ENCODE measurements around the gene GGN. TPM values are rescaled to one million over a fixed set of nuclear protein-coding genes. Genes with fewer than 3 reads are reported as not detected.

GGN gene
- total RNA-seq, 1 donor from 2014 or later, result 0.82 TPM

DNA sequence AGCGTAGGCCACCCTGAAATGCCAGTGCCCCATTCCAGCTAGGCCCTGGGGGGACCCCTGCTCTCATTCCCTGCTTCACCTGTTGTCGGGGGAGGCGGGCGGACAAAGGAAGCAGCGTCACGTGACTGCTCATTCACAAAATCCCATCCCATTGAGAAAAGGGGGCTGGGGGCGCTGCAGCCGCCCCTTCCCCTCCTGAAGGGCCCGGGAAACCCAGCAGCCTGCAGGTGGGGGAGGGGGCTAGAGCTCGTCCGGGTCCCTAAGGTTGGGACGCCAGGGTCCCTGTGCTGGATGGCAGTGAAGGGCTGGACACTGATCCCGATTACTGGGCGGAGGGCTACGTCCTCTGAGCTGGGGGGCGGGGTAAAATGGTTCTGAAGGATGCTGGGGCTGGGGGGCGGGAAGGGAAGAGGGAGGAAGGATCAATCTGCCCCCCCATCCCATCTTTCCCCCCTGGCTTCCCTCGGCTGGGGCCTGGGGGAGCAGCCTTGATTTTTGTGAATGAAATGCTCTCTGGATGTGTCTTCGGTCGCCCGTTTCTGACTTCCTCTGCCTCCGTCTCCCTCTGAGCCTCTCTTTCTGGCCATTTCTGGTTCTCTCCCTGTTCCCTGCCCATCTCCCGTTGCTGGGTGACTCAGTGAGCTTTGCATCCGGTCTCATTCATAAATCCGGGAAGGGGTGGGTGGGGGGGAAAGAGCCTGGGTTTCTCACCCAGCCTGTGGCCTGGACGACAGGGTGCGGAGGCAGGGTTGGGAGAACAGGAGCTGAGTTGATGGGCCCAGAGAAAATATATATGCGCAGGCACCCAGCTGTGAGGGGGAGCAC lies 1.5 kb upstream of the GGN start:
- FAIRE-seq (no peak), DNase-seq (ENCODE audit: low spot score in 2 of 2) (peak; percentile 67 to 81)

DNA sequence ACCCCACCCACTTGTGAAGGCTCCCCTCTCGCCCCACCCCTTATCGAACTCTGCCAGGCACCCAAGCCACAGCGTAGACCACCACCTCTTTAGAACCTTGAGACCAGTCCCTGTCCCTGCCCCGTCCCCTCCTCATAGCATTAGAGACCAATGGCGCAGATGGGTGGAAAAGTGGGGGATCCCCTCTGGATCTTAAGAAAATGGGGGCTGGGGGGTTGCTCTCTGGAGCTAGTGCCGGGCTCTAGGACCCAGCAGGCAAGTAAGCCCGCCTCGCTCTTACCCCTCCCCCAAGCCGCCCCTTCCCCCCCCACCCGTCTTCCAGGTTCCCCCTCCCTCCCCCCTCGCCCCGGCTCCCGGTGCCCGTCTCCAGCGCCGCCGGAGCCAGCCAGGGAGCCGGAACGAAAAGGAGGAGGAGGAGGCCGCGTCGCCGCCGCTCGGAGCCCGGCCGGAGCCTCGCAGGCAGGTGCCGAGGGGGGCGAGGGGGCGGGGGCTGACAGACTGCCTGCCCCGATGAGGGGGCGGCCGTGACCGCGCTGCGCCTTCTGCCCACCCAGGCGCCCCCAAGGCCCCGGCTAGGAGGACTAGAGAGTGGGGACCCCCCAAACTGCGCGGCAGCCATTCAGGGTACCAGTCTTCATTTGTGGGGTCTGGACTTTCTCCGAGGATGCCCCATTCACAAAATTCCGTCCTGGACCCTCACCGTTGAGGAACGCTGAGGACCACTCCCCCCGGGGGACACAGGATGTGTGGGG lies 691 bp upstream of the GGN start, which contains the start of gene SPRED3:
Gene SPRED3 (plus strand): TSS at position 349 of the 752 bp plus-strand sequence. CDS start 1,606 bp downstream, outside the sequence.
- no peak for FAIRE-seq

DNA sequence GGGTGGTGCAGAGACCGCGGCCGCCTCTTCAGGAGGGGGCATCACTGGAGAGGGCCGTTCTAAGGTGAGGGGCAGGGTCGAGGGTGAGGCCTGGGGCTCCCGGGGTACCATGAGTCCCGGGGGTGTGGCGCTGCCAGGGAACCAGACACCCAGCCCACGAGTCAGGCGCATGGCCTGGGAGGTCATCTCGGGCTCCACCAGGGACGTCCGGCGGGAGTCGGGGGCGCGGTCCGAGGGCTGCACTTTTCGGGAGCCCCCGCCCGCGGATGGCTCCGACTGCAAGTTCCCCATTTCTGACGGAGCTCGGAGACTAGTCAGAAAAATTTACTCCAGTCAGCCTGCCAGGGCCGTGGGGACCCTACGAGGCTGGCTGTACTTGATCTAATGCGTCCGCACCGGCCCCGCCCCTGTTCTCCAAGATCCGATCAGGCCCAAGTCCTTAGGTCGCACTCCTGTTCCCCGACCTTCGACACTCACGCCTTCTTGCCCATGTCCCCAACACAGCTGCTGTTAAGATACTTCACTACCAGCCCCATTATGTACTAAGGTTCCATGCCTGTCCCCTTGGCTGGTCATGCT lies 774 bp downstream of the GGN start:
- FAIRE-seq (no peak), DNase-seq (ENCODE audit: low spot score in 2 of 2) (peak in 1 of 2 donors; percentile 54)

More for the DNA sequence above, 691 bp upstream of the GGN start, which contains the start of gene SPRED3:
- DNase-seq (ENCODE audit: low spot score in 2 of 2), result peak; percentile 75 to 77

DNA sequence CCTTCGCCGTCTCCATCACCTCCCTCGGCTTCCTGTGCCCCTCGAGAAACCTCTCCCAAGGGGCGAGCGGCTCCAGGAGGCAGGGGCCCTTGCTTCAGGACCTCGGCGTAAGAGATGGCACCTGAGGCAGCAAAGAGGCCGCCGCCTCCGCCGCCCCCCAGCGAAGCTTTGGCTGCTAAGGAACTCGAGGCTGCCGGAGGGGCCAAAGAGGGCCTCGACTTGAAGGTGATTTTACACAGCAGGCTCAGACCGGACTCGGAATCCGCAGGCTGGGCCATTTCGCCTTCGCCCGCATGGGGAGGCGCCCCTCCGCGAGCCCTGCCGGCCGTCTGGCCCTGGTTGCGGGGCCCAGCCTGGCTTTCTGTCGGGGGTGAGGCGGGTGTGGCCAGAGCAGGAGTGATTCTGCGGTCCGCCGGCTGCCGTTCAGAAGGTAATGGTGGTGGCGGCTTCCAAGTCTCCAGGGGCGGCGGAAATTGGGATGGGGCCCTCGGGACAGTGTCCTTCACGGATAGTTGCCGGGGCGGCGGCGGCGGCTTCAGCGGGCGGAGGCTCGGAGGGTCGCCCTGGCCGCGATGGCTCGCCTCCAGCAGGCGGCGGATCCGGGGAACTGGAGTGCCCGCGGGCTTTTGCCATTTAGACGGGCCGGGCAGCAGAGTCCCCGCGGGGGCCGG lies 1.4 kb downstream of the GGN start:
- DNase-seq (ENCODE audit: low spot score in 2 of 2), result no peak

DNA sequence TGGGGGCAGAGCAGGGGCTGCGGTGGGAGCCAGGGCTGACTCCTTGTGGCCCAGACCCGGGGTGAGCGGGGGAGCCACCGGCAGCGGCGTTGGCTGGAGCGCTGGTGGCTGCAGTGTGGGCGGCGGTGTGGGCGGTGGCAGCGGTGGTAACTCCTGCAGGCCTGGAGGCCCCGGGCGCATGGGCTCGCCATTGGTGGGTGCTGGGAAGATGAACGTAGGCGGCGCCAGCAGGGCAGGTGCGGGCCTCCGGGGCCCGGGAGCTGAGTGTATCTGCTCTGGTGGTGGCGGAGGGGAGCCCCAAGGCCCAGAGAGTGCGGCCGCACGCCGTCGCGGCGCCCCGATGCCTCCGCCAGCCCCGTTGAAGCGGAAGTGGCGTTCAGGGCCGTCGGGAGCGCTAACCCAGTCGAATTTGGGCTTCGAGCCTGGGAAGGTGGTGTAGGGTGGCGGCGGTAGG lies 2.0 kb downstream of the GGN start:
- no peak for DNase-seq (ENCODE audit: low spot score in 2 of 2)
- no peak for FAIRE-seq

More for the DNA sequence above, 1.4 kb downstream of the GGN start:
- no peak for FAIRE-seq

DNA sequence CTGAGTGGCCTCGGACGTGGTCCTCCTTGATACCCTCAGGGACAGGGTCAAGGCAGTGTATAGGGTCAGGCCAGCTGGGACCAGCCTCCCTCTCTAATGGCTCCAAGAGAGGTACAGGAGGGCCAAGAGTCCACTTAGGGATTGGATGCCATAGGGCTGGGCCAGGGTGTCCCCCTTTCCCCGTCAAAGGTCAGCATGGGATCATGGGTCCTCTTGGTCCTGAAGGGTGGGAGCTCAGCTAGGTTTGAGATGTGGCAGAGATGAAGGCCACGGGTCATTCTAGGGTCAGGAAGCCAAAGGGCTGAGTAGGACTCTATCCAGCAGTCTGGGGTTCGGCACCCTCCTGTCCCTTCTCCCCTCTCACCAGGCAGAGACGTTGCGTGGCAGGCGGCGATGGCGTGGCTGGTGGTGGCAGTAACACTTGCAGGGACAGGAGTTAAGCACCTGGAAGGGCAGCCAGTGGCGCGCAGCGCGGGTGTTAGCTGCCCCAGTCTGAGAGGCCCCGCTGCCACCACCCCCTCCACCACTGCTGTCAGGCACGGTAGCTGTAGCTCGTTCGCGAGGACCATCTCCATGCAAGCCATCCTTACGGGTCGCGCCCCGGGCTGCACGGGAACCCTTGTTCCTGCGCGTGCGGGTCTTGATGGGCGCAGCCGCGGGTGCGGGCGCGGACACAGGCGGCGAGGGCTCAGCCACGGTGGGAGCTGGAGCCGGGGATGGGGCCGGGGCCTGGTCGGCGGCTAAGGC lies 2.6 kb downstream of the GGN start:
- FAIRE-seq (no peak), DNase-seq (ENCODE audit: low spot score in 2 of 2) (no peak)

DNA sequence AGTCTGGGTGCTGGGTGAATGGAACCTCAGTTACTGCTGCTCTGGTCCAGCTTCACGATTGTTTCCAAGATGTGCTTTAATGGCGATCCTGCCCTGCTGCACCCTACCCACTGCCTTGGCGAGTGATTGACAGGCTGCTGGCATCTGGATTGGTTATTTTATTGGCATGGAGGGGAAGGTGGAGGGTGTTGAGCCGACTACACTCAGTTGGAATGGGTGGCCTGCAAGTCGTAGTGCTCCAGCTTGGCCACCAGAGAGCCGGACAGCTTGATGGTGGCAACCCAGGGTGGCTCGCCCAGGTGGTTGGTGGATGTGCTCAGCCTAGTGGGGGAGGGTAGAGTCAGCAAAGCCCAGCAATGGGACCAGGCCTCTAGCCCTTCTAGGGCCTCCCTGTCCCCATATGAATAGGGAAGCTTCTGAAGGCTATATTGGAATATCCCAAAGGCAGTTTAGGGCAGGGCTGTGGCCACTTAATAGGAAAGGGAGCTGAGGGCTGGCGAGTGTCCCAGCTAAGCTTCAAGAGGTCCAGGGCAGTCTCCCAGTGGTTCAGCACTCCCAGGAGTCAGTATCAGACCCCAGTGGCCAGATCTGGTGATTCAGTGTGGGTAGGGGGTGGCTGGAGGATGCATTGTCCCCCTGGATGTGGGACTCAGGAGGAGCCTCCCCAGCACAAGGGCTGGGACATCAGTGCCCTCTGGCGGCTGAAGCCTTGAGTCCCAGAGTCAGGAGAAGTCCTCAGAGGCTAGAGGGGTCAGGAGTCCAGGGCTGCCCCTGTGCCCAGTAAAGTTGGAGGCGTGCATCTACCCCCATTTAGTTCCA lies 3.4 kb downstream of the GGN start:
- FAIRE-seq (no peak), DNase-seq (ENCODE audit: low spot score in 2 of 2) (no peak)

DNA sequence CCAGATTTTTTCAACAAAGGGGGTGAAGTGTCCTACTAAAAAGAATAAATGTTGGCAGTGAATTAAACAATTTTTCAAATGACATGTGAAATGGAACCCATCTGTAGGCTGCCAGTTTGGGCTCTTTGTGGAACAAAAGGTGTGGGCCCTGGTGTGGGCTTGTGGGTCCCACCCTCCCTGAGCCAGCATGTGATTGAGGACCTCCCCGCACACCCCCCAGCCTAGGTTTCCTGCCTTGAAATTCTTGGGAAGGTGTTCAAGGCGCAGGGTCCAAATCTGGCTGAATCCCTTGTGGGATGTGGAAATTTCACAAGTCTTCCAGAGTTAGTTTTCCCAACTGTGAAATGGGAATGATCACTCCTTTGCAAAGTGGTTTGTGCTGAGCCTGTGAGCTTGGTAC lies 4.1 kb downstream of the GGN start:
- DNase-seq (ENCODE audit: low spot score in 2 of 2) (no peak), FAIRE-seq (no peak)

DNA sequence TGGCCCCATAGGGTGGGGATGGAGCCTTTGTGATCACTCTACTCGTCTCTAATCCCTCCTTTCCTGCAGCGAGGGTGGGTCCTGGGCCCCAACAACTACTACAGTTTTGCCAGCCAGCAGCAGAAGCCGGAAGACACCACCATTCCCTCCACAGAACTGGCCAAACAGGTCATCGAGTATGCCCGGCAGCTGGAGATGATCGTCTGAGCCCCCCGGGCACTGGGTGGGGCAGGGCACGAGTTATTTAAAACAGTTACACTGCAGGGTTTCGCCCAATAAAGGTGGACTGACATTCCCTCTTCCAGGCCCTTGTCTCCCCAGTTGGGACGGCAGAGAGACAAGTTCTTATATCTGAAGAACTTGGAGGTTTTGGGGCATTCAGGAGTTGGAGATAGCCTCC lies 4.7 kb downstream of the GGN start:
- FAIRE-seq (no peak), DNase-seq (ENCODE audit: low spot score in 2 of 2) (no peak)

DNA sequence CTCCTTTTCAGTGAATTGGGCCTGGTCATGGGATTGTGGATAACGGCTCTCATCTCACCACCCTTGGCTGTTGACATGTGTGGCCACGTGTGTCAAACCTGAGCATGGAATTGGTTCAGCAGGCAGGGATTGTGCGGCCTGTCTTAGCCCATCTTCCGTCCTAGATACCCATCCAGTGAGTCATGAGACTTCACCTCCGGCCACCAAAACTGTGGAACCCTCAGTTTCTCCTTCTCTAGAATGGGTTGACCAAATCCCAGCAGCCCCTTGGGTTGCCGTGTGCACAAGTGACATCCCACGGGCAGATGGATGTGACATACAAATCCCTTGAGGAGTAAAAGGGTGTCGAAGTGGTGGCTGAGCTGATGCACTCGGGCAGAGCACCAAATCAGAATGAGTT lies 6.7 kb downstream of the GGN start:
- no peak for FAIRE-seq

DNA sequence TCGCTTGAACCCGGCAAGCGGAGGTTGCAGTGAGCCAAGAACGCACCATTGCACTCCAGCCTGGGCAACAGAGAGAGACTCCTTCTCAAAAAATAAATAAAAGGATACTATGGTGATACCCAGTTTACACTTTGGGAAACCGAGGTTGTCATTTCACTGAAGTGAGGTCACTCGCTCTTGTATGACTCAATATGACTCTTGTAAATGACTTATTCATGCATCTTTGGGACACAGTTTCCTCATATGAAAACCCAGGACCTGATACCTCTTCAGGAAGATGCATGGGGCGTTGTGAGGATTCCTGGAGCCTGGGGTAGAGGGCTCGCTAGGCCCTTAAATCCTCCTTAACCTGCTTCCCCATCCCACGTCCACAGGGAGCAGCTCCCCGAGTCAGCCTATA lies 9.0 kb downstream of the GGN start:
- FAIRE-seq, result no peak

More for the DNA sequence above, 6.7 kb downstream of the GGN start:
- DNase-seq (ENCODE audit: low spot score in 2 of 2), result no peak

DNA sequence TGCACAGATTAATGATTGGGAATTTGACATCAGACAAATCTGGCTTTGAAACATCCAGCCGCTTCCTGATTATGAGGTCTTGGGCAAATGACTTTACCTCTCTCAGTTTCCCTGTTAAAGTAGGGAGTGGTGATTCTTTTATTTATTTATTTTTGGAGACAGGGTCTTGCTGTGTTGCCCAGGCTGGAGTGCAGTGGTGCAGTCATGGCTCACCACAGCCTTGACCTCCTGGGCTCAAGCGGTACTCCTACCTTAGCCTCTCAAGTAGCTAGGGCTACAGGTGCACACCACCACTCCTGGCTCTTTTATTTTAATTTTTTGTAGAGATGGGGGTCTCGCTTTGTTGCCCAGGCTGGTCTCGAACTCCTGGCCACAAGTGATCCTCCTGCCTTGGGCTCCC lies 10.8 kb downstream of the GGN start:
- FAIRE-seq, result no peak
- no peak for DNase-seq (ENCODE audit: low spot score in 2 of 2)

More for the DNA sequence above, 9.0 kb downstream of the GGN start:
- no peak for DNase-seq (ENCODE audit: low spot score in 2 of 2)

DNA sequence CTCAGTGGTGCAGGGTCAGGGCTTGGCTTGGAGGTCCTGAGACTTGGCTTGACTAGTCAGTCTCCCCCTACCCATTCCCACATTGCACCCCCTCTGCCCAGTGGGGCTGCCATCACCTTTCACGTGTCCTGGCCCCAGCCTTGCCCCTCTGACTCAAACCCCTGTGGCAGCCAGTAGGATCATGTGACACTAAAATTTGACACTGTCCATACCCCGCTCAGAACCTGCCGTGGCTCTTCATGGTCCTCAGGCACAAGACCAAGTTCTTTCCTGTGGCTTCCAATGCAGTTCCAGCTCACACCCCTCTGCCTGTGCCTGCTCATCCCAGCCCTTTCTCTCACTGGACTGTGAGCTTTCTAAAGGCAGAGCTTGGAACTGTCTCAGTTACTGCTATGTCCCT lies 11.3 kb downstream of the GGN start:
- FAIRE-seq (no peak), DNase-seq (ENCODE audit: low spot score in 2 of 2) (no peak)

DNA sequence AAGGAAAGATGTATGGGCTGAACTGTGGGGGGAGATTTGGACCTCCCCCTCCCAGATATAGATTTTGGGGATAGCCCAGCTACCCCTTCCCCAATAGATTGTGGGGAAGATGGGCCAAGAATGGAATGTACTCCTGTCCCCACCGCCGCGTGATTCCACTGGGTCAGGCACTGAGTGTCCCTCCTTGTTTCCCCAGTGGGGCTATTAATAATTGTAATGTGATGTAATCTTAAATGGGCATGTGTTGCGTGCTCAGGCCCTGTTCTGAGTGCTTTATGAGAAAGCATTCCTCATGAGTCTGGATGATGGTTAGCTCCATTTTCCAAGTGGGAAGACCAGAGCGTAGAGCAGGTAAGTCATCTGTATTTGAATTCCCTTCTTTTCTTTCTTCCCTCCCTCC lies 12.1 kb downstream of the GGN start:
- FAIRE-seq (no peak), DNase-seq (ENCODE audit: low spot score in 2 of 2) (no peak)

DNA sequence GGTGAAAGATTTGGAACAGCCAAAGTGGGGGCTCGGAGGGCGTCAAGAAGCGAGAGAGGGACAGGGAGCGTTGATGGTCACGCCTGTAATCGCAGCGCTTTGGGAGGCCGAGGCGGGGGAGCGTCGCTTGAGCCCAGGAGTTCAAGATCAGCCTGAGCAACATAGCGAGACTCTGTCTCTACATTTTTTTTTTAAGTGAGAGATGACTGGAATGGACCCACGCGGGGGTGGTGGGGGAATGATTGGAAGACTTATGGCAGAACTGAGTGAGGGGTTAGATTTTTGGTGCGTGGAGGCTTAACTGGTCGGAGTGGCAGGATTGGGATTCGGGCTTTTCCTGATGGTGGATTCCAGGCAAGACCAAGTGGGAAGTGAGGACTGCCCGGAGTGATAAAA lies 12.7 kb downstream of the GGN start:
- DNase-seq (ENCODE audit: low spot score in 2 of 2), result no peak

DNA sequence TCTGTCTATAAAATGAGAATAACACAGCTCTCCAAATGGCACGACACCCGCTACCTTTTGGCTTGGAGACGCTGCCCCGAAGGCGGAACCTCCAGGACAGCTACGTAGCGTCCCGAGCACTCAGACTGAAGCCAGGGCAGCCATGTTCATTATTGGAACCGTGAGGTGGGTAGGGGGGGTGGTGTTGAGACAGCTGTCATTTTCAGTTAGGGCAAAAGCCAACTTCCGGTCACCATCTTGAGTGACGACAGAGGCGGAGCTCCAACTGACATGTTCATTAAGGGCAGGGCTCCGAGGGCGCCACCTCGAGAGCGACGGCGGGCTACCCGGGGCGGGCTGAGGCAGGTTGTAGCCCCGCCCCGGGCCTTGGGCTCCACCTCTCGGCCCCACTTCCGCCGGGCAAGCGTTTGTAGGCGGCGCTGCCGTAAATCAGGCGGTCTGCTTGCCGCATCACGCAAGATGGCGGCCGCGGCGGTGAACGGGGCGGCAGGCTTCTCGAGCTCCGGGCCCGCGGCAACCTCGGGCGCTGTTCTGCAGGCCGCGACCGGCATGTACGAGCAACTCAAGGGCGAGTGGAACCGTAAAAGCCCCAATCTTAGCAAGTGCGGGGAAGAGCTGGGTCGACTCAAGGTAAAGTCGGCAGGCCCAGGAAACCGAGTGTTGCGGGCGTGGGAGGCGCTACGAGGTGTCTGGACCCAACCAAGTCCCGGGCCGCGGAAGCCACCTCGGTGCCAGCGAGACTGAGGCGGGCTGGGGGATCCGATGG lies 13.3 kb downstream of the GGN start, which contains the start of gene PSMD8:
Gene PSMD8 (plus strand): TSS at position 240 of the 766 bp plus-strand sequence. CDS start 31 bp downstream, at position 271.
- DNase-seq (ENCODE audit: low spot score in 2 of 2) (peak; percentile 99), FAIRE-seq (peak; percentile 97)

More for the DNA sequence above, 12.7 kb downstream of the GGN start:
- no peak for FAIRE-seq

DNA sequence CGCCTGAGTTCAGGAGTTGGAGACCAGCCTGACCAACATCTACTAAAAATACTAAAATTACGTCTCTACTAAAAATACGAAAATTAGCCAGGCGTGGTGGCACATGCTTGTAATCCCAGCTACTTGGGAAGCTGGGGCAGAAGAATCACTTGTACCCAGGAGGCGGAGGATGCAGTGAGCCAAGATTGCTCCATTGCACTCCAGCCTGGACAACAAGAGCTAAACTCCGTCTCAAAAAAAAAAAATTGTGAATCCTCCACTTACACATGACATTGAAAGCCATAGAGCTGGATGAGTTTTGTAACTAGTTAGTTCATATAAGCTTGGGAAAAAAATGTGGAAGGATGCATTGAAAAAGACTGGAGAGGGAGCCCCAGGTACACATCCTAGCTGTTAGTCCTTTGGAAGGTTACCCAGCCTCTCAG lies 13.9 kb downstream of the GGN start:
- no peak for DNase-seq (ENCODE audit: low spot score in 2 of 2)
- FAIRE-seq, result no peak

DNA sequence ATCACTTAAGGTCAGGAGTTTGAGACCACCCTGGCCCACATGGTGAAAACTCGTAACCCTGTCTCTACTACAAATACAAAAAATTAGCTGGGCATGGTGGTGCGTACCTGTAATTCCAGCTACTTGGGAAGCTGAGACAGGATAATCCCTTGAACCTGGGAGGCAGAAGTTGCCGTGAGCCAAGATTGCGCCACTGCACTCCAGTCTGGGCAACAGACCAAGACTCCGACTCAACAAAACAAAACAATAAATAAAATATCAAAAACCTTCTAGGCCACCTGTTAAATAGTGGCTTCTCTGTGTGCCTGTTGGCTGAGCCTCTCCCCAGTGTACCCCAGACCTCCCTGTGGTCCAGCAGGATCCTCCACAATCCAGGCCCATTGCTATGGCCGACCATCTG lies 16.8 kb downstream of the GGN start:
- FAIRE-seq (no peak), DNase-seq (ENCODE audit: low spot score in 2 of 2) (no peak)
